ENCODE results near the gene GABRG3. TPM values are rescaled to one million over a fixed set of nuclear protein-coding genes. Genes with fewer than 3 reads are reported as not detected.

GABRG3 gene
- total and polyA plus RNA-seq, 9 of the 15 experiments (the other 6 are each of a cell fraction or from before 2014, with no cell fraction given), result 4.0 to 15.1 (median 11.2) TPM

DNA sequence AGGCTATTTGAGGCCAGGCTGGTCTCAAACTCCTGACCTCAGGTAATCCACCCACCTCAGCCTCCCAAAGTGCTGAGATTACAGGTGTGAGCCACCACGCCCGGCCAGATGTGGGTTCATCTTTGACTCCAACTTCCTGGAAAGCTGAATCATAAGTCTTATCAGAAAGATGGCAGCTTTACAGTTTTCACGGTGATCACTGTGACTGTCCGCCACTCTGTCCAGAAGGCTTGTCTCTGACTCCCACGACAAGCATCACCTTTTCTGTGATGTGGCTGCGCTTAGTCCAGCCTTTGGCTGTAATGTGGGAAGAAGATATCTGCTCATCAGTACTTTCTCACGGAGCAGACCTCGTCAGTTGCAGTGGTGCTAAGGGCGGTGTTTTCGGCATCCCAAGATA, 527.7 kb downstream of the GABRG3 start (continued):
- no peak for TF ChIP-seq TARDBP (IDR thresholded peaks at IDR 0.05)

DNA sequence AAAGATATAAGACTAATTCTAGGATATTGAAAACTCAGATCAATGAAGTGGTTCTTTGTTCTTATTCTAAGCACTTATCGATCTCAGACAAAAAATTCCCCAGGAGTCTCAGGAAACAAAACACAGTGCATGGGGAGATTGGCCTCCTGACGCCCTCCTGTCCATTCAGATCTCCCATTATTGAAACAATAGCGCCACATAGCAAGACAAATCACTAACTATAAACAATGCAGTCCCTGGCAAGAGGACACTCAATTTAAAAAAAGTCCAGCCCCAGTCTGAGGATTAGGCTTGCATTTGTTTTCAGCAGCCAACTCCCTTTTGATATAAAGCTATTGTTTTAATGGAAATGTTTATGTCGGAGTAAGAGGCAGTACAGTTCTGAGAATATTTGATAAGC, 528.2 kb downstream of the GABRG3 start:
- ChIA-PET CTCF (ENCODE audit: low intra/inter-chr PET ratio) (no interaction called here), POLR2A (interaction anchor here (0.6 to 1.1 kb wide), 2 partner anchors 59 to 187 kb away, joined by 3 read pairs; no protein-coding TSS in a partner anchor)
- no peak for ATAC-seq
- no peaks in the 10 kb centered on the region for H3K27me3 ChIP-seq (ENCODE audit: control insufficient read depth in 2 of 2, insufficient read depth in 2 of 2, low read length in 2 of 2)
- H3K4me3 ChIP-seq, result no peak overlapping the region
- H2AFZ ChIP-seq (ENCODE audit: low read depth, low read length), result no peak overlapping the region
- H3K9ac ChIP-seq (ENCODE audit: insufficient read depth in 1 of 2, low read depth in 2 of 2, low read length in 2 of 2), result no peak overlapping the region
- no peaks in the 10 kb centered on the region for H3K9me3 ChIP-seq (replicated peaks; ENCODE audit: control insufficient read depth, insufficient read depth, low read depth, low read length)
- TF ChIP-seq TCF15 (CRISPR knock-in tag; IDR thresholded peaks at IDR 0.05), result no peak
- TF ChIP-seq XRCC5 (IDR thresholded peaks at IDR 0.05; ENCODE audit: low read depth, low read length), result no peak
- no peak for TF ChIP-seq KDM1A (IDR thresholded peaks at IDR 0.05)
- no peak for TF ChIP-seq GATAD2A (IDR thresholded peaks at IDR 0.05)
- no peak for TF ChIP-seq CHCHD3 (CRISPR knock-in tag; IDR thresholded peaks at IDR 0.05)
- TF ChIP-seq CLOCK (CRISPR knock-in tag; IDR thresholded peaks at IDR 0.05; ENCODE audit: borderline replicate concordance), result no peak
- TF ChIP-seq ZNF384 (IDR thresholded peaks at IDR 0.05; ENCODE audit: low read depth, low read length), result no peak
- TF ChIP-seq ZNF717 (CRISPR knock-in tag; IDR thresholded peaks at IDR 0.05), result no peak
- TF ChIP-seq KDM4B (IDR thresholded peaks at IDR 0.05; ENCODE audit: borderline replicate concordance in 2 of 2, low read depth in 1 of 2), result no peak
- no peak for TF ChIP-seq FOXM1 (IDR thresholded peaks at IDR 0.05; ENCODE audit: low read depth)
- TF ChIP-seq FOXM1 (CRISPR knock-in tag; IDR thresholded peaks at IDR 0.05; ENCODE audit: low read depth), result no peak
- TF ChIP-seq STAT5A (IDR thresholded peaks at IDR 0.05; ENCODE audit: borderline replicate concordance, low read length), result no peak
- no peak for TF ChIP-seq NFE2 (IDR thresholded peaks at IDR 0.05; ENCODE audit: low read depth)
- TF ChIP-seq SAFB2 (IDR thresholded peaks at IDR 0.05; ENCODE audit: borderline replicate concordance, low read depth, low read length, severe bottlenecking), result no peak
- no peak for TF ChIP-seq TEAD2 (tag; IDR thresholded peaks at IDR 0.05)
- H3K27ac ChIP-seq (ENCODE audit: extremely low read depth, low read depth, low read length), result no peak overlapping the region
- H3K4me1 ChIP-seq (replicated peaks in 1 of 2; ENCODE audit: control insufficient read depth in 2 of 2, insufficient read depth in 2 of 2, low read length in 2 of 2), result peaks cover 0 to 6% of the 10 kb centered on the region in 2 experiments; a peak in 3 of 5 replicates
- no peak for FAIRE-seq
- 21% methylated on average over 4 of the region's 4 CpGs for WGBS (ENCODE audit: insufficient coverage, low coverage, missing lambda C conversion rate)
- H3K36me3 ChIP-seq (ENCODE audit: control insufficient read depth, insufficient read depth, low read length), result no peaks in the 10 kb centered on the region
- no peaks in the 10 kb centered on the region for H3K9me1 ChIP-seq (ENCODE audit: control insufficient read depth, insufficient read depth, low read length)
- DNase-seq (ENCODE audit: extremely low read depth in 1 of 4, low spot score in 3 of 4), result no peak
- no TSS peak for BruUV-seq (replicated peaks)
- in situ Hi-C loops (cut with MboI) (no loop called here), intact Hi-C loops (cut with micrococcal nuclease) (no loop called here)
- no peaks in the 10 kb centered on the region for H4K20me1 ChIP-seq (replicated peaks; ENCODE audit: control insufficient read depth, insufficient read depth, low read length)
- H3K79me2 ChIP-seq (ENCODE audit: control insufficient read depth, insufficient read depth, low read length), result no peaks in the 10 kb centered on the region
- H3K4me2 ChIP-seq (ENCODE audit: insufficient read depth, low read length), result no peak overlapping the region

Data from K562 (cell line).